Measurements from ENCODE around the gene CHD5. TPM values are rescaled to one million over a fixed set of nuclear protein-coding genes. Genes with fewer than 3 reads are reported as not detected.

The CHD5 gene
- total and polyA plus RNA-seq, 5 donors from 2014 or later = not detected

DNA sequence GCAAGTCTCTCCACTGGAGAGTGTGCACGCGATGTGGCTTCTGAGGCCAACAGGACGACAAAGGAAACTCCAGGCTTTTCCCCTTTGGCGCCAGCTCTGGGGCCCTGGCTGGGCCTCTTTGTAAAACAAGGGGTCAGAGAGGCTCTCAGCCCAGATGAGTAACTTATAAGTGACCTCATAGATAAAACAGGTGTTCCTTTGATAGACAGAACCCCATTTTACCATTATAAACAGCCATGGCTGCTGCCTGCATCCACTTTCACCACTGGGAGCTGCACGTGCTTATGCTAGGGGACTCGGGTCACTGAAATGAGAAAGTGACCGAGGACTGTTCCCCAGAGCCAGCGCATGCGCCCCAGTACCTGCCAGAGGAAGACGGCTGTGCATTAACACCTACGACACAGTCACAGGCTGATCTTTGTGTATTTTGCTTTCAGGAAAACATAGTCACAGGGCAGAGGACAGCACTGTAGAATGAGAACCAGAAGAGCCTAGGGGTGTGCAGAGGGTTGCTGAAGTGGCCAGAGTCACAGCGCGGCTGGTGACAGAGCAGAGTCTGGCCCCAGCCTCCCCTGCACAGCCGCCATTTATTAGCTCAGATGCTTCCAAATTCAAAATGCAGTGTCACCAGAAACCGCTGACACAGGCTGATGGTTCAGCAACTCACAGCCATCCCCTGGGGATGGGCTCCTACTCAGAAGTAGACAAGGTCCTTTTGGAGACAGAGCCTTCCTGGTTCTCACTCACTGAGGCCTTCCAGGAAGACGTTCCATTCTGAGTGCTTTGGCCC lies 38.4 kb upstream of the CHD5 start:
- Mint-ChIP-seq H3K36me3 (peaks cover 6% of the 10 kb centered on the region), H3K9me3 (no peaks in the 10 kb centered on the region), H3K27ac (peak overlapping the region in 1 of 3 donors; percentile 48), H3K4me1 (no peaks in the 10 kb centered on the region), H3K4me3 (no peak overlapping the region), H3K27me3 (peaks cover 7% of the 10 kb centered on the region)
- H3K27ac ChIP-seq (ENCODE audit: insufficient read depth, low read length, poor library complexity, severe bottlenecking) = no peak overlapping the region
- DNase-seq = no peak
- no peak overlapping the region for H3K4me3 ChIP-seq (ENCODE audit: low read depth, low read length)
- no peak for ATAC-seq (ENCODE audit: low read depth in 2 of 2)
- no peaks in the 10 kb centered on the region for H3K27me3 ChIP-seq (ENCODE audit: control insufficient read depth, insufficient read depth, low read length)
- no peaks in the 10 kb centered on the region for H3K9me3 ChIP-seq (ENCODE audit: control insufficient read depth in 2 of 2, low read length in 2 of 2)
- H3K4me1 ChIP-seq (ENCODE audit: control insufficient read depth, insufficient read depth, low read length, poor library complexity, severe bottlenecking) = no peaks in the 10 kb centered on the region
- H3K36me3 ChIP-seq (ENCODE audit: control insufficient read depth, insufficient read depth, low read length) = peaks cover 6% of the 10 kb centered on the region

- H3K27ac ChIP-seq (ENCODE audit: insufficient read depth, low read length, poor library complexity, severe bottlenecking) = no peak overlapping the region
- H3K4me1 Mint-ChIP-seq = peaks cover 0 to 10% (median 2%) of the 10 kb centered on the region in 4 donors
- H3K27me3 Mint-ChIP-seq = peaks cover 17% of the 10 kb centered on the region
- H3K4me1 ChIP-seq (ENCODE audit: control insufficient read depth, insufficient read depth, low read length, poor library complexity, severe bottlenecking) = peaks cover 15% of the 10 kb centered on the region
- peak overlapping the region in 1 of 4 donors; percentile 43 for H3K4me3 Mint-ChIP-seq
- H3K9me3 ChIP-seq (ENCODE audit: control insufficient read depth in 2 of 2, low read length in 2 of 2) = no peaks in the 10 kb centered on the region
- H3K27me3 ChIP-seq (ENCODE audit: control insufficient read depth, insufficient read depth, low read length) = peaks cover 2% of the 10 kb centered on the region
- DNase-seq (no peak), ATAC-seq (ENCODE audit: low read depth in 2 of 2) (no peak)
- no peak overlapping the region for H3K27ac Mint-ChIP-seq
- no peak overlapping the region for H3K4me3 ChIP-seq (ENCODE audit: low read depth, low read length)
- no peaks in the 10 kb centered on the region for H3K36me3 ChIP-seq (ENCODE audit: control insufficient read depth, insufficient read depth, low read length)
- H3K36me3 Mint-ChIP-seq = no peaks in the 10 kb centered on the region
- no peaks in the 10 kb centered on the region for H3K9me3 Mint-ChIP-seq
These were observed 32.3 kb upstream of the CHD5 start for GRCh38 chr1:6212193-6212959.

DNA sequence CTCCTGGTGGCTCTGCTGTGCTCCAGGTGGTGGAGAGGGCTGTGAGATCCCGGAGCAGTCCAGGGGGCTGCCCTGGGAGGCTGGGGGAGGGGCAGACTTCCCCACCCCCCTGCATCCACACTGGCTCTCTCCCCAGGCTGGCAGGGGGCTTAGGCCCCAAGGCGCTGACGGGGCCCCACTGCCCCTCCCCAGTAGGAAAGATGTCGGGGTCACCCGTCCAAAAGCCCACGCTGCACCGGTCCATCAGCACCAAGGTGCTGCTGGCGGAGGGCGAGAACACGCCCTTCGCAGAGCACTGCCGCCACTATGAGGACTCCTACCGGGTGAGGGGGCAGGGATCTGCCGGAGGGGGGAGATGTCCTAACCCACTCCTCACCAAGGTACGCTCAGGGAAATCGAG lies 31.6 kb upstream of the CHD5 start:
- no peak overlapping the region for H3K4me3 ChIP-seq (ENCODE audit: low read depth, low read length)
- H3K4me1 ChIP-seq (ENCODE audit: control insufficient read depth, insufficient read depth, low read length, poor library complexity, severe bottlenecking) = peaks cover 20% of the 10 kb centered on the region
- Mint-ChIP-seq H3K36me3 (no peaks in the 10 kb centered on the region), H3K27ac (no peak overlapping the region), H3K4me1 (peaks cover 0 to 12% (median 2%) of the 10 kb centered on the region in 4 donors), H3K4me3 (peak overlapping the region in 1 of 4 donors; percentile 43), H3K27me3 (peaks cover 24% of the 10 kb centered on the region), H3K9me3 (no peaks in the 10 kb centered on the region)
- no peak overlapping the region for H3K27ac ChIP-seq (ENCODE audit: insufficient read depth, low read length, poor library complexity, severe bottlenecking)
- no peaks in the 10 kb centered on the region for H3K36me3 ChIP-seq (ENCODE audit: control insufficient read depth, insufficient read depth, low read length)
- no peak for DNase-seq
- H3K9me3 ChIP-seq (ENCODE audit: control insufficient read depth in 2 of 2, low read length in 2 of 2) = no peaks in the 10 kb centered on the region
- no peak for ATAC-seq (ENCODE audit: low read depth in 2 of 2)
- peaks cover 2% of the 10 kb centered on the region for H3K27me3 ChIP-seq (ENCODE audit: control insufficient read depth, insufficient read depth, low read length)

DNA sequence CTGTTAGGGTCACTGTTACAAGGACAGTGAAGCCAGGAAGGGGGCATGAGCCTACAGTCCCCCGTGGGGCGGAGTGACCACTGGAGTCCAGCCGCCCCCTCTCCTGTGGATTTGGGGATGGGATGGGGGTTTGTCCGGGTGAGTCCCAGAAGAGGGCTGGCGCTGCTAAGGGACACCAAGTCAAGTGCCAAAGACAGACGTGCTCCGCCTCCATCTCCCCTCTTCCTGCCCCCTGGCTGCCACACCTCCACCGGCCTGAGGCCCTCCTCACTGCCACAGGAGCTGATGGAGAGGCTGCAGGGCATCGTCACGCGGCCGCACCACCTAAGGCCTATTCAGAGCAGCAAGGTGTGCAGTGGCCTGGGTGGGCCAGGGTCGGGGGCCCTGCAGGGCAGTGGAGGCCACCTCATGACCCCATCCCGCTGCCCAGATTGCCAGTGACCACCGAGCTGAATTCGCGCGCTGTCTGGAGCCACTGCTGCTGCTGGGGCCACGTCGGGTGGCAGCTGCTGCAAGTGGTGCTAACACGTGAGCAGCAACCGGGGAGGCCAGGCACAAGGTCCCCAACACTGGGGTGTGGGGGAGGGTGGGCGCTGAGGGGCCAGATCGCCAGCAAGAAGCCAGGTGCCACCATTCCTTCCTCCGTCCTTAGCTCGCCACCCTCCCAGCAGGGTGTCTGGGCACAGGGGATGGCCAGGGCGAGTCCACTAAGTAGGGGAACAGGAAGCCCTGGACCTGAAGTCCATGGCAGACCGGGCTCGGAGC lies 30.7 kb upstream of the CHD5 start:
- no peaks in the 10 kb centered on the region for H3K9me3 ChIP-seq (ENCODE audit: control insufficient read depth in 2 of 2, low read length in 2 of 2)
- DNase-seq = no peak
- ATAC-seq (ENCODE audit: low read depth in 2 of 2) = no peak
- no peaks in the 10 kb centered on the region for H3K36me3 ChIP-seq (ENCODE audit: control insufficient read depth, insufficient read depth, low read length)
- H3K27ac ChIP-seq (ENCODE audit: insufficient read depth, low read length, poor library complexity, severe bottlenecking) = no peak overlapping the region
- Mint-ChIP-seq H3K4me3 (no peak overlapping the region), H3K27me3 (peaks cover 26% of the 10 kb centered on the region), H3K36me3 (no peaks in the 10 kb centered on the region), H3K4me1 (peaks cover 0 to 15% (median 2%) of the 10 kb centered on the region in 4 donors), H3K9me3 (no peaks in the 10 kb centered on the region), H3K27ac (no peak overlapping the region)
- peaks cover 2% of the 10 kb centered on the region for H3K27me3 ChIP-seq (ENCODE audit: control insufficient read depth, insufficient read depth, low read length)
- H3K4me3 ChIP-seq (ENCODE audit: low read depth, low read length) = no peak overlapping the region
- peaks cover 30% of the 10 kb centered on the region for H3K4me1 ChIP-seq (ENCODE audit: control insufficient read depth, insufficient read depth, low read length, poor library complexity, severe bottlenecking)

DNA sequence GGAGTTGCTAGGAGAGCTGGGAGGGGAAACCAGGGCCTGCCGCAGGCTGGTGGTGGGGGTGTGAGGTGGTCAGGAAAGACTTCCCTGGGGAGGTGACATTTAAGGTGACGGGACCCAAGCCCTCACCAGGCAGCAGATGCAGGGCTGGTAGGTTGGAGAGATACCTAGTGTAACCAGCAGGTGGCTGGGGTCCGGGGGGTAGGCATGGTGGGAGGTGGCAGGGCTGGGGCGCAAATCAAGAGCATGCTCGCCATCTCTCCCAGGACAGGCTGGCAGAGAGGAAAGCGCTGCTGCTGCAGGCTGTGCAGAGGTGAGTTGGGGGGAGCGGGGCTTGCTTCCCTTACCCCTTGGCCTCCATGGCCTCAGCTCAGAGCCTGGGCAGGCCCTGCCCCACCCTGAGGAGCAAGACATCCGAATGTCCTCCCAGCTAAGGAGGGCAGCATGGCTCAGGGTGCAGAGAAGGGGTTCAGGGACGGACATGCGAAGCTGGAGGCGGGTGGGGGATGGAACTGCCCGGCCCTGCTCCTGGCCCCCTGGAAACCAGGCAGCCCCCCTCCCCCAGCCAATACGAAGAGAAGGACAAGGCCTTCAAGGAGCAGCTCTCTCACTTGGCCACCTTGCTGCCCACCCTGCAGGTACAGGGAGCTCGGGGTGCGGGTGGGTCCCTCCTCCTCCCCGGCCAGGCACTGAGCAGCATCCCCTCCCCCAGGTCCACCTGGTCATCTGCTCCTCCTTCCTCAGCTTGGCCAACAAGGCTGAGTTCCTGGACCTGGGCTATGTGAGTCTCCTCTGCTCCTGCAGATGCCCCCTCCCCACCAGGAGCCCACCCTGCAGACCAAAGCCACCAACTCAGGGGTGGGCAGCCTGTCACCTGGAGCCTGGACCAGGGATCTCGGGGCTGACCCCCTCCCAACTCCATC lies 29.8 kb upstream of the CHD5 start:
- Histone ChIP-seq H3K4me3 (ENCODE audit: low read depth, low read length) (no peak overlapping the region), H3K36me3 (ENCODE audit: control insufficient read depth, insufficient read depth, low read length) (no peaks in the 10 kb centered on the region), H3K4me1 (ENCODE audit: control insufficient read depth, insufficient read depth, low read length, poor library complexity, severe bottlenecking) (peaks cover 38% of the 10 kb centered on the region), H3K27ac (ENCODE audit: insufficient read depth, low read length, poor library complexity, severe bottlenecking) (no peak overlapping the region), H3K27me3 (ENCODE audit: control insufficient read depth, insufficient read depth, low read length) (peaks cover 2% of the 10 kb centered on the region), H3K9me3 (ENCODE audit: control insufficient read depth in 2 of 2, low read length in 2 of 2) (no peaks in the 10 kb centered on the region)
- Mint-ChIP-seq H3K36me3 (no peaks in the 10 kb centered on the region), H3K4me3 (peak overlapping the region in 3 of 4 donors; percentile 39 to 46 (median 43)), H3K9me3 (no peaks in the 10 kb centered on the region), H3K4me1 (peaks cover 0 to 18% (median 4%) of the 10 kb centered on the region in 4 donors), H3K27ac (no peak overlapping the region), H3K27me3 (peaks cover 26% of the 10 kb centered on the region)
- peak in 2 of 3 donors; percentile 18 to 24 for DNase-seq
- ATAC-seq (ENCODE audit: low read depth in 2 of 2) = no peak

DNA sequence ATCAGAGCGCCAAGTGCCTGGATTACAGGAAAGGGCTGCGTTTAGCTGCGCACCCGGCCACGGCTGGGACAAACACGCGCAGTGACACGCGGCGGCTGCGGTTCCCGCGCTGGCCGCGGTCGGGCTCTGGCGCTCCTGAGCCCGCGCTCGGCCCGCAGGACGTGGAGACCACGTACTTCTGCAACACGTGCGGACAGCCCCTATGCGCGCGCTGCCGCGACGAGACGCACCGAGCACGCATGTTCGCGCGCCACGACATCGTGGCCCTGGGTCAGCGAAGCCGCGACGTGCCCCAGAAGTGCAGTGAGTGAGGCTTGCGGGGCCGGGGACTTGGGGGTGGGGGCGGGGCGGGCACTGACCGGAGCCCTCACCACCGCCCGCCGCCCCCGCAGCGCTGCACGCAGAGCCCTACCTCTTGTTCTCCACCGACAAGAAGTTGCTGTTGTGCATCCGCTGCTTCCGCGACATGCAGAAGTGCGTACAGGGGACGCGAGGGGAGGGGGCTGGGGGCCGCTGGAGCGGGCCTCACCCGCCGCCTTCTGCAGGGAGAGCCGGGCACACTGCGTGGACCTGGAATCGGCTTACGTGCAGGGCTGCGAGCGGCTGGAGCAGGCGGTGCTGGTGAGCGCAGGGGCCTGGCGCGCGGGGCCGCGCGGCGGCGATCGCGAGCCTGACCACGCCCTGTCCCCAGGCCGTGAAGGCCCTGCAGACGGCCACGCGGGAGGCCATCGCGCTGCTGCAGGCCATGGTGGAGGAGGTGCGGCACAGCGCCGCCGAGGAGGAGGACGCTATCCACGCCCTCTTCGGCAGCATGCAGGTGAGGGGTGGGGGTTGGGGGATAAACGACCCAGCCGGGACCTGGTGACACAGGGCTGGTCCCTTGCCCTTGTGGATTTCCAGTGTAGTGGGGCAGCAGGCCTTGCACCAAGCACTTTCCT lies 28.9 kb upstream of the CHD5 start:
- peak in 1 of 3 donors; percentile 42 for DNase-seq
- Mint-ChIP-seq H3K36me3 (no peaks in the 10 kb centered on the region), H3K27ac (no peak overlapping the region), H3K27me3 (peaks cover 31% of the 10 kb centered on the region), H3K4me1 (peaks cover 0 to 20% (median 5%) of the 10 kb centered on the region in 4 donors), H3K9me3 (no peaks in the 10 kb centered on the region), H3K4me3 (peak overlapping the region in 3 of 4 donors; percentile 39 to 58 (median 46))
- Histone ChIP-seq H3K9me3 (ENCODE audit: control insufficient read depth in 2 of 2, low read length in 2 of 2) (no peaks in the 10 kb centered on the region), H3K36me3 (ENCODE audit: control insufficient read depth, insufficient read depth, low read length) (no peaks in the 10 kb centered on the region), H3K4me3 (ENCODE audit: low read depth, low read length) (no peak overlapping the region), H3K4me1 (ENCODE audit: control insufficient read depth, insufficient read depth, low read length, poor library complexity, severe bottlenecking) (peaks cover 41% of the 10 kb centered on the region), H3K27me3 (ENCODE audit: control insufficient read depth, insufficient read depth, low read length) (peaks cover 2% of the 10 kb centered on the region), H3K27ac (ENCODE audit: insufficient read depth, low read length, poor library complexity, severe bottlenecking) (no peak overlapping the region)
- ATAC-seq (ENCODE audit: low read depth in 2 of 2) = peak; percentile 32 to 38

All from CD4-positive, CD25-positive, alpha-beta regulatory T cell (primary cell).